Nephron progenitor cell (in vitro differentiated cells): Measurements from ENCODE around the gene PAIP2B.

ENCODE experiments used
- DNase-seq: peaks from one replicate; pipeline ENCODE4 v3.0.0; 2021
- H3K27ac Mint-ChIP-seq: 2 replicates; pipeline ENCODE4 v1.8.0; 2021; ENCODE audit warnings: mild to moderate bottlenecking, moderate library complexity, mixed read lengths
- H3K27me3 Mint-ChIP-seq: 2 replicates; pipeline ENCODE4 v1.8.0; 2021; ENCODE audit warnings: mild to moderate bottlenecking, low read depth, mixed read lengths; ENCODE audit not compliant: poor library complexity
- H3K36me3 Mint-ChIP-seq: 2 replicates; pipeline ENCODE4 v1.8.0; 2021; ENCODE audit warnings: low read depth, mixed read lengths
- H3K4me1 Mint-ChIP-seq: 2 replicates; pipeline ENCODE4 v1.8.0; 2021; ENCODE audit warnings: mixed read lengths
- H3K4me3 Mint-ChIP-seq: 2 replicates; pipeline ENCODE4 v1.8.0; 2021; ENCODE audit warnings: mild to moderate bottlenecking, moderate library complexity, mixed read lengths
- H3K9me3 Mint-ChIP-seq: 2 replicates; pipeline ENCODE4 v1.8.0; 2021; ENCODE audit warnings: mild to moderate bottlenecking, moderate library complexity, mixed read lengths
- TF ChIP-seq, protein P1 (sequence below): fragments of 200-600 bp; sonication (generic); IDR thresholded peaks from 2 replicates; pipeline ENCODE4 v1.5.0; 2021; ENCODE audit warnings: antibody characterized with exemption

PAIP2B gene

DNA sequence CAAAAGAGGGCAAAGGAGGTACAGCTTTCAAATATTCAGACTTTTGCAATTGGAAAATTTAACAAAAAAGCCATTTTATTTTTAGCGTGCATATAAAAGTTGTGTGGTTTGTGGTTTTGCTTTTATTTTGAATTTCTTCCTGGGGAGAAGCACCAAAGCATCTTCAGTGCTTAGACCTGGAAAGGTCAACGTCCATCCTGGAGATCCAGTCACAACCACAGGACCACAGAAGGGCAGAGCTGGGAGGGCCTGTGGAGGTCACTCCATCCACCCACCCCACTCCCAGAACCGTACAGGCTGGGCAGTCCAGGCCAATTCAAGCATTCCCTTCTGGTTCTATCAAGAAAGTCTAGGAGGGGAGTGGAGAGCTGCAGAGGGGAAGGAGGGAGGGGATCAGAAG, 52.7 kb downstream of the PAIP2B start:
- no peak overlapping the region for H3K27ac Mint-ChIP-seq
- peaks cover 29% of the 10 kb centered on the region for H3K27me3 Mint-ChIP-seq
- DNase-seq = no peak
- no peak overlapping the region for H3K4me3 Mint-ChIP-seq
- no peaks in the 10 kb centered on the region for H3K36me3 Mint-ChIP-seq
- H3K9me3 Mint-ChIP-seq = no peaks in the 10 kb centered on the region
- no peaks in the 10 kb centered on the region for H3K4me1 Mint-ChIP-seq
- TF ChIP-seq, protein P1, sequence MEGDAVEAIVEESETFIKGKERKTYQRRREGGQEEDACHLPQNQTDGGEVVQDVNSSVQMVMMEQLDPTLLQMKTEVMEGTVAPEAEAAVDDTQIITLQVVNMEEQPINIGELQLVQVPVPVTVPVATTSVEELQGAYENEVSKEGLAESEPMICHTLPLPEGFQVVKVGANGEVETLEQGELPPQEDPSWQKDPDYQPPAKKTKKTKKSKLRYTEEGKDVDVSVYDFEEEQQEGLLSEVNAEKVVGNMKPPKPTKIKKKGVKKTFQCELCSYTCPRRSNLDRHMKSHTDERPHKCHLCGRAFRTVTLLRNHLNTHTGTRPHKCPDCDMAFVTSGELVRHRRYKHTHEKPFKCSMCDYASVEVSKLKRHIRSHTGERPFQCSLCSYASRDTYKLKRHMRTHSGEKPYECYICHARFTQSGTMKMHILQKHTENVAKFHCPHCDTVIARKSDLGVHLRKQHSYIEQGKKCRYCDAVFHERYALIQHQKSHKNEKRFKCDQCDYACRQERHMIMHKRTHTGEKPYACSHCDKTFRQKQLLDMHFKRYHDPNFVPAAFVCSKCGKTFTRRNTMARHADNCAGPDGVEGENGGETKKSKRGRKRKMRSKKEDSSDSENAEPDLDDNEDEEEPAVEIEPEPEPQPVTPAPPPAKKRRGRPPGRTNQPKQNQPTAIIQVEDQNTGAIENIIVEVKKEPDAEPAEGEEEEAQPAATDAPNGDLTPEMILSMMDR = no peak

GRCh38 chr2:71173096-71173495, 53.8 kb downstream of the PAIP2B start:
- Mint-ChIP-seq H3K9me3 (no peaks in the 10 kb centered on the region), H3K4me3 (no peak overlapping the region), H3K27me3 (peaks cover 31% of the 10 kb centered on the region), H3K4me1 (no peaks in the 10 kb centered on the region), H3K27ac (no peak overlapping the region), H3K36me3 (no peaks in the 10 kb centered on the region)
- TF ChIP-seq, protein P1 = no peak
- no peak for DNase-seq

DNA sequence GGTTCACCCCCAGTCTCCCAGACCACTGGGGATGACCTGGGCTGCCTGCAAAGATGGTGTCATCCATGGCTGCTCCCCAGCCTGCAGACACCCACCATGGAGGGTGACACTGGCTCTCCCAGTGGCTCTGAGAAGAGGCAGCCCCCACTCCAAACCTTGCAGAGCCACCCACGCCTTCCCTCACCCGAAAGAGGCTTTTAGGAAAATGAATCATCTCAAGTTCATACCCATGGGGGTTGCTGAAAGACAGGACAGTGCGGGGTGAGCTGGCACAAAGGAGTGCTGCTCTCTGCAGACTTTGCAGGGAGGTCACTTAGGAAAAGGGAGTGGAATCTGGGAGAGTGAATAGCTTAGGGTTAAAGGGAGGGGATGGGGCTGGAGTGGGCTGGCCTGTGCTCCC, 60.1 kb downstream of the PAIP2B start:
- no peak for DNase-seq

GRCh38 chr2:71157124-71157793, 69.6 kb downstream of the PAIP2B start:
- Mint-ChIP-seq H3K36me3 (no peaks in the 10 kb centered on the region), H3K27ac (no peak overlapping the region)
- peak; percentile 84 for DNase-seq

More for the DNA sequence above, 60.1 kb downstream of the PAIP2B start:
- TF ChIP-seq, protein P1 = no peak
- no peak overlapping the region for H3K4me3 Mint-ChIP-seq
- no peak overlapping the region for H3K27ac Mint-ChIP-seq
- H3K36me3 Mint-ChIP-seq = no peaks in the 10 kb centered on the region
- H3K9me3 Mint-ChIP-seq = no peaks in the 10 kb centered on the region
- H3K4me1 Mint-ChIP-seq = peaks cover 13% of the 10 kb centered on the region
- H3K27me3 Mint-ChIP-seq = peaks cover 21% of the 10 kb centered on the region

GRCh38 chr2:71156573-71156972, 70.3 kb downstream of the PAIP2B start:
- Mint-ChIP-seq H3K27ac (no peak overlapping the region), H3K4me1 (peaks cover 14% of the 10 kb centered on the region), H3K4me3 (no peak overlapping the region), H3K9me3 (peaks cover 5% of the 10 kb centered on the region), H3K36me3 (no peaks in the 10 kb centered on the region), H3K27me3 (peaks cover 19% of the 10 kb centered on the region)
- TF ChIP-seq, protein P1 = no peak
- no peak for DNase-seq

More at GRCh38 chr2:71157124-71157793, 69.6 kb downstream of the PAIP2B start:
- peak overlapping the region; percentile 50 for H3K4me3 Mint-ChIP-seq
- H3K4me1 Mint-ChIP-seq = peaks cover 14% of the 10 kb centered on the region
- H3K27me3 Mint-ChIP-seq = peaks cover 19% of the 10 kb centered on the region
- H3K9me3 Mint-ChIP-seq = peaks cover 5% of the 10 kb centered on the region
- TF ChIP-seq, protein P1 = peak; percentile 69

- H3K4me1 Mint-ChIP-seq = peaks cover 14% of the 10 kb centered on the region
- H3K36me3 Mint-ChIP-seq = no peaks in the 10 kb centered on the region
- TF ChIP-seq, protein P1 = no peak
- no peak for DNase-seq
- H3K9me3 Mint-ChIP-seq = peaks cover 5% of the 10 kb centered on the region
- peaks cover 19% of the 10 kb centered on the region for H3K27me3 Mint-ChIP-seq
- no peak overlapping the region for H3K4me3 Mint-ChIP-seq
- peak overlapping the region; percentile 37 for H3K27ac Mint-ChIP-seq
These were observed 71.1 kb downstream of the PAIP2B start for GRCh38 chr2:71155846-71156245.
